Endothelial cell of umbilical vein (primary cell): ENCODE results near the gene NLRP13. TPM values are rescaled to one million over a fixed set of nuclear protein-coding genes. Genes with fewer than 3 reads are reported as not detected.

Experiments
- BruUV-seq: library from RNA; stranded (reverse); fragments of 400-500 nt; replicated peaks from 2 replicates; lab custom pipeline; 2021; lab: Mats Ljungman, UMichigan
- CTCF ChIA-PET: fragments of 300-600, 350-600 bp; sonication (Branson Sonifier 250); formaldehyde crosslinking; loops from one replicate; lab custom pipeline; 2021; ENCODE audit warnings: antibody characterized with exemption, inconsistent platforms; lab: Charles Lee
- POLR2A ChIA-PET: fragments of 300-600, 350-600 bp; sonication (Branson Sonifier 250); formaldehyde crosslinking; loops from one replicate; lab custom pipeline; 2021; ENCODE audit warnings: antibody characterized with exemption, inconsistent platforms; lab: Charles Lee
- DNase-seq: peaks from one replicate; pipeline ENCODE4 v3.0.0-alpha.2; 2011; ENCODE audit warnings: low read depth, low spot score
- FAIRE-seq: peaks from 2 replicates; lab custom pipeline; 2011; peaks lifted over from hg19 to GRCh38; lab: Jason Lieb, UNC
- H2AFZ ChIP-seq: 2 replicates; pipeline ENCODE4 v1.6.0; 2012; ENCODE audit warnings: low read depth, low read length, control low read depth, inconsistent platforms
- H3K27ac ChIP-seq: 2 replicates; pipeline ENCODE4 v1.5.1; 2011; ENCODE audit warnings: low read depth, mild to moderate bottlenecking, control low read depth, low read length, moderate library complexity; ENCODE audit not compliant: insufficient read depth
- H3K27me3 ChIP-seq, 2 experiments: 2 replicates each; pipeline versions ENCODE4 v1.6.0 to v1.6.1; 2011; ENCODE audit warnings: low read length in 2 of 2, mixed read lengths in 1 of 2; ENCODE audit not compliant: control insufficient read depth in 2 of 2, insufficient read depth in 2 of 2
- H3K36me3 ChIP-seq, 2 experiments: 2 replicates in 1 of 2; 3 replicates in 1 of 2; pipeline ENCODE4 v1.5.1; 2011; ENCODE audit warnings: low read length in 2 of 2, mild to moderate bottlenecking in 1 of 2, moderate library complexity in 1 of 2; ENCODE audit not compliant: control insufficient read depth in 2 of 2, insufficient read depth in 2 of 2; ENCODE audit errors: extremely low read depth in 1 of 2
- H3K4me1 ChIP-seq: 3 replicates; pipeline ENCODE4 v1.5.1; 2011; ENCODE audit warnings: mild to moderate bottlenecking, low read length; ENCODE audit not compliant: control insufficient read depth, insufficient read depth; ENCODE audit errors: extremely low read depth
- H3K4me2 ChIP-seq: 2 replicates; pipeline ENCODE4 v1.6.1; 2011; ENCODE audit warnings: low read length, control low read depth, mixed read lengths; ENCODE audit not compliant: insufficient read depth
- H3K4me3 ChIP-seq, 3 experiments: fragments of 200-600 bp in 1 of 3; sonication (generic), shearing (Covaris generic) in 1 of 3; replicated peaks in 1 of 3; 2 replicates each; pipeline ENCODE4 v1.5.1; 2011 to 2016; ENCODE audit warnings: control low read depth in 3 of 3, low read length in 3 of 3, mild to moderate bottlenecking in 2 of 3, inconsistent platforms in 1 of 3, low read depth in 1 of 3, moderate library complexity in 1 of 3; ENCODE audit not compliant: insufficient read depth in 1 of 3
- H3K79me2 ChIP-seq: 2 replicates; pipeline ENCODE4 v1.6.0; 2012; ENCODE audit warnings: low read length, inconsistent platforms; ENCODE audit not compliant: control insufficient read depth, insufficient read depth
- H3K9ac ChIP-seq: replicated peaks from 2 replicates; pipeline ENCODE3; 2011; ENCODE audit warnings: low read length, control low read depth; ENCODE audit not compliant: insufficient read depth; ENCODE audit errors: extremely low read depth
- H3K9me1 ChIP-seq: replicated peaks from 3 replicates; pipeline ENCODE4 v1.6.0; 2011; ENCODE audit warnings: mild to moderate bottlenecking, low read length; ENCODE audit not compliant: control insufficient read depth, insufficient read depth; ENCODE audit errors: extremely low read depth
- H3K9me3 ChIP-seq: replicated peaks from 2 replicates; pipeline ENCODE4 v1.5.1; 2012; ENCODE audit warnings: low read length, inconsistent platforms; ENCODE audit not compliant: control insufficient read depth, insufficient read depth
- H4K20me1 ChIP-seq: replicated peaks from 2 replicates; pipeline ENCODE3; 2011; ENCODE audit warnings: mild to moderate bottlenecking, low read length; ENCODE audit not compliant: control insufficient read depth, insufficient read depth; ENCODE audit errors: extremely low read depth
- CTCF ChIP-seq, 2 donors: IDR thresholded peaks; 1 replicate in 1 of 2; 2 replicates in 1 of 2; pipeline ENCODE4 v1.5.1; 2011; ENCODE audit warnings: low read length in 2 of 2, mild to moderate bottlenecking in 2 of 2, moderate library complexity in 2 of 2, control low read depth in 1 of 2, inconsistent platforms in 1 of 2, low read depth in 1 of 2; ENCODE audit not compliant: insufficient read depth in 1 of 2; ENCODE audit errors: extremely low read depth in 1 of 2
- EZH2 ChIP-seq: IDR thresholded peaks from 2 replicates; pipeline ENCODE4 v1.6.1; 2012; ENCODE audit warnings: borderline replicate concordance, low read depth, mild to moderate bottlenecking, moderate library complexity, low read length, inconsistent platforms; ENCODE audit not compliant: severe bottlenecking
- FOS ChIP-seq: IDR thresholded peaks from 2 replicates; pipeline ENCODE4 v1.6.1; 2011; ENCODE audit warnings: mild to moderate bottlenecking, low read length, moderate library complexity, borderline replicate concordance; ENCODE audit not compliant: insufficient read depth
- GATA2 ChIP-seq: IDR thresholded peaks from 2 replicates; pipeline ENCODE4 v1.7.0; 2011; ENCODE audit warnings: low read depth, mild to moderate bottlenecking, moderate library complexity, mixed read lengths, low read length; ENCODE audit not compliant: insufficient read length, insufficient read depth
- JUN ChIP-seq: IDR thresholded peaks from 2 replicates; pipeline ENCODE4 v1.6.1; 2011; ENCODE audit warnings: borderline replicate concordance, low read depth; ENCODE audit not compliant: insufficient read length, insufficient read depth
- MAX ChIP-seq: IDR thresholded peaks from 2 replicates; pipeline ENCODE4 v1.6.1; 2011; ENCODE audit not compliant: insufficient read depth, insufficient read length
- MYC ChIP-seq: IDR thresholded peaks from one replicate; pipeline ENCODE4 v1.6.1; 2011; ENCODE audit warnings: mild to moderate bottlenecking, low read depth, low read length
- POLR2A ChIP-seq: IDR thresholded peaks from 2 replicates; pipeline ENCODE4 v1.6.1; 2012; ENCODE audit warnings: low read depth, mild to moderate bottlenecking, control low read depth, low read length
- POLR2AphosphoS5 ChIP-seq: IDR thresholded peaks from 2 replicates; pipeline ENCODE4 v1.6.1; 2012; ENCODE audit warnings: low read depth, mild to moderate bottlenecking, control low read depth, low read length, moderate library complexity; ENCODE audit not compliant: insufficient read depth
- dilution Hi-C: fragments of 300-500 bp; cut with MboI; formaldehyde crosslinking; loops from one replicate; pipeline ENCODE4 v1.15.0; 2019; ENCODE audit warnings: low sequenced_read_pairs; ENCODE audit not compliant: extremely low pct_ligation_motif_present
- intact Hi-C: fragments of 100-400 bp; cut with micrococcal nuclease; formaldehyde crosslinking; loops from one replicate; pipeline ENCODE4 v1.10.0; 2022
- polyA plus RNA-seq, 4 experiments: library from polyadenylated mRNA; depleted of rRNA in 3 of 4; stranded (reverse) in 3 of 4; unstranded in 1 of 4; fragments of >200 nt; gene quantifications; 2 replicates each; pipeline versions ENCODE4 v1.2.1 to v1.2.3, GENCODE V29; 2011 to 2012; ENCODE audit warnings: missing spikeins in 1 of 4
- total RNA-seq: library from RNA; stranded (reverse); gene quantifications from 2 replicates; pipeline ENCODE4 v1.2.3, GENCODE V29; 2021

The NLRP13 gene
- total and polyA plus RNA-seq, 2 donors (not counting 3 experiments of a cell fraction or from before 2014, with no cell fraction given), result not detected

GRCh38 chr19:55907286-55907685 is 24.9 kb downstream of the NLRP13 start:
- intact Hi-C loops, result no loop called here
- TF ChIP-seq POLR2A, result no peak
- TF ChIP-seq FOS, result no peak
- no peak for TF ChIP-seq MYC
- TF ChIP-seq POLR2AphosphoS5, result no peak
- no peak for TF ChIP-seq GATA2
- TF ChIP-seq CTCF (IDR thresholded peaks at IDR 0.05; ENCODE audit: extremely low read depth in 1 of 2, insufficient read depth in 1 of 2, low read depth in 1 of 2, low read length in 2 of 2), result no peak
- no peak for TF ChIP-seq MAX
- no peak for TF ChIP-seq JUN
- no peak for TF ChIP-seq EZH2
- dilution Hi-C loops, result no loop called here
- ChIA-PET POLR2A (no interaction called here), CTCF (no interaction called here)
- Histone ChIP-seq H3K9me3 (peaks cover 3% of the 10 kb centered on the region), H3K9ac (no peak overlapping the region), H3K4me1 (no peaks in the 10 kb centered on the region), H3K79me2 (no peaks in the 10 kb centered on the region), H3K27ac (no peak overlapping the region), H2AFZ (no peak overlapping the region), H3K4me2 (no peak overlapping the region), H3K4me3 (no peak overlapping the region), H3K9me1 (no peaks in the 10 kb centered on the region), H3K36me3 (no peaks in the 10 kb centered on the region), H3K27me3 (no peaks in the 10 kb centered on the region), H4K20me1 (no peaks in the 10 kb centered on the region)
- no TSS peak for BruUV-seq
- DNase-seq (no peak), FAIRE-seq (no peak)
